ENCODE measurements around the gene GSKIP. TPM values are rescaled to one million over a fixed set of nuclear protein-coding genes. Genes with fewer than 3 reads are reported as not detected.

Gene GSKIP
- total RNA-seq, 2 donors from 2014 or later = 43.7 to 44.4 TPM

DNA sequence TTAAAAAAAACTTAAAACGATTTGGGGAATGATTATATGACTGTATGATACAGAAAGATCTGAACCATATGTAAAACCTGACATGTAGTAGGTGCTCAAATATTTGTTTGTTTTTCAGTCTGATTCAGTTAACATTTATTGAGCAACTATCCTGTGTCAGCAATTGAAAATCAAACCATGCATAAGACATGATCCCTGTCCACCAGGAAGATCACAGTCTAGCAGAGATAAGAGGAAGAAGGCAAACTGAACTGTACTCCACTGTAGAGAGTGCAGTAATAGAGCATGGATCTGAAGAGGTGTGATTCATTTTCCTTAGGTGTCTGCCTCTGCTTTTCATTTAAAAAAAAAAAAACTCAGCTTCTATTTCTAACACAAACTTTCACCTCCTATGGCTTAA is 20.7 kb downstream of the GSKIP start:
- WGBS, 2 experiments (ENCODE audit: insufficient coverage in 1 of 2, insufficient read length in 1 of 2) = 80 to 83% methylated on average over 1 of the region's 1 CpG
- Mint-ChIP-seq H3K36me3 (ENCODE audit: low read depth) (peaks cover 31% of the 10 kb centered on the region), H3K27me3 (ENCODE audit: insufficient read depth) (no peaks in the 10 kb centered on the region), H3K27ac (no peak overlapping the region), H3K4me1 (no peaks in the 10 kb centered on the region), H3K4me3 (no peak overlapping the region), H3K9me3 (no peaks in the 10 kb centered on the region)
- DNase-seq = no peak
- Histone ChIP-seq H3K9me3 (ENCODE audit: control insufficient read depth, low read length) (no peaks in the 10 kb centered on the region), H3K27ac (ENCODE audit: low read depth, low read length) (no peak overlapping the region), H3K4me1 (ENCODE audit: control insufficient read depth, insufficient read depth, low read length) (no peaks in the 10 kb centered on the region), H3K36me3 (ENCODE audit: control insufficient read depth, insufficient read depth, low read length) (peaks cover 65% of the 10 kb centered on the region), H3K27me3 (ENCODE audit: control insufficient read depth, insufficient read depth, low read length, poor library complexity, severe bottlenecking) (no peaks in the 10 kb centered on the region), H3K4me3 (ENCODE audit: low read length) (no peak overlapping the region), H3K9ac (ENCODE audit: extremely low read depth, low read length, poor library complexity, severe bottlenecking) (no peak overlapping the region)
- TF ChIP-seq, protein P1, sequence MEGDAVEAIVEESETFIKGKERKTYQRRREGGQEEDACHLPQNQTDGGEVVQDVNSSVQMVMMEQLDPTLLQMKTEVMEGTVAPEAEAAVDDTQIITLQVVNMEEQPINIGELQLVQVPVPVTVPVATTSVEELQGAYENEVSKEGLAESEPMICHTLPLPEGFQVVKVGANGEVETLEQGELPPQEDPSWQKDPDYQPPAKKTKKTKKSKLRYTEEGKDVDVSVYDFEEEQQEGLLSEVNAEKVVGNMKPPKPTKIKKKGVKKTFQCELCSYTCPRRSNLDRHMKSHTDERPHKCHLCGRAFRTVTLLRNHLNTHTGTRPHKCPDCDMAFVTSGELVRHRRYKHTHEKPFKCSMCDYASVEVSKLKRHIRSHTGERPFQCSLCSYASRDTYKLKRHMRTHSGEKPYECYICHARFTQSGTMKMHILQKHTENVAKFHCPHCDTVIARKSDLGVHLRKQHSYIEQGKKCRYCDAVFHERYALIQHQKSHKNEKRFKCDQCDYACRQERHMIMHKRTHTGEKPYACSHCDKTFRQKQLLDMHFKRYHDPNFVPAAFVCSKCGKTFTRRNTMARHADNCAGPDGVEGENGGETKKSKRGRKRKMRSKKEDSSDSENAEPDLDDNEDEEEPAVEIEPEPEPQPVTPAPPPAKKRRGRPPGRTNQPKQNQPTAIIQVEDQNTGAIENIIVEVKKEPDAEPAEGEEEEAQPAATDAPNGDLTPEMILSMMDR (conservative IDR thresholded peaks at IDR 0.05) = no peak

GRCh38 chr14:96384740-96385139 is 21.4 kb downstream of the GSKIP start:
- Histone ChIP-seq H3K4me1 (ENCODE audit: control insufficient read depth, insufficient read depth, low read length) (no peaks in the 10 kb centered on the region), H3K4me3 (ENCODE audit: low read length) (no peak overlapping the region), H3K36me3 (ENCODE audit: control insufficient read depth, insufficient read depth, low read length) (peaks cover 65% of the 10 kb centered on the region), H3K27me3 (ENCODE audit: control insufficient read depth, insufficient read depth, low read length, poor library complexity, severe bottlenecking) (no peaks in the 10 kb centered on the region), H3K9me3 (ENCODE audit: control insufficient read depth, low read length) (no peaks in the 10 kb centered on the region), H3K9ac (ENCODE audit: extremely low read depth, low read length, poor library complexity, severe bottlenecking) (no peak overlapping the region), H3K27ac (ENCODE audit: low read depth, low read length) (no peak overlapping the region)
- peaks cover 31% of the 10 kb centered on the region for H3K36me3 Mint-ChIP-seq (ENCODE audit: low read depth)
- no peaks in the 10 kb centered on the region for H3K4me1 Mint-ChIP-seq
- H3K4me3 Mint-ChIP-seq = no peak overlapping the region
- H3K27ac Mint-ChIP-seq = no peak overlapping the region
- H3K27me3 Mint-ChIP-seq (ENCODE audit: insufficient read depth) = peaks cover 5% of the 10 kb centered on the region
- TF ChIP-seq, protein P1 (conservative IDR thresholded peaks at IDR 0.05) = no peak
- DNase-seq = no peak
- no CpG with 5 or more reads among the region's 1 CpG for WGBS, 2 experiments (ENCODE audit: insufficient coverage in 1 of 2, insufficient read length in 1 of 2)
- no peaks in the 10 kb centered on the region for H3K9me3 Mint-ChIP-seq

- Histone ChIP-seq H3K27ac (ENCODE audit: low read depth, low read length) (no peak overlapping the region), H3K9me3 (ENCODE audit: control insufficient read depth, low read length) (no peaks in the 10 kb centered on the region), H3K9ac (ENCODE audit: extremely low read depth, low read length, poor library complexity, severe bottlenecking) (no peak overlapping the region), H3K27me3 (ENCODE audit: control insufficient read depth, insufficient read depth, low read length, poor library complexity, severe bottlenecking) (peaks cover 6% of the 10 kb centered on the region), H3K4me1 (ENCODE audit: control insufficient read depth, insufficient read depth, low read length) (no peaks in the 10 kb centered on the region), H3K36me3 (ENCODE audit: control insufficient read depth, insufficient read depth, low read length) (peaks cover 61% of the 10 kb centered on the region), H3K4me3 (ENCODE audit: low read length) (no peak overlapping the region)
- 92 to 100% methylated on average over 3 of the region's 3 CpGs for WGBS, 2 experiments (ENCODE audit: insufficient coverage in 1 of 2, insufficient read length in 1 of 2)
- TF ChIP-seq, protein P1 (conservative IDR thresholded peaks at IDR 0.05) = no peak
- Mint-ChIP-seq H3K27ac (no peak overlapping the region), H3K9me3 (no peaks in the 10 kb centered on the region), H3K4me1 (no peaks in the 10 kb centered on the region), H3K4me3 (no peak overlapping the region), H3K36me3 (ENCODE audit: low read depth) (peaks cover 31% of the 10 kb centered on the region), H3K27me3 (ENCODE audit: insufficient read depth) (peaks cover 11% of the 10 kb centered on the region)
- DNase-seq = no peak
These were observed 22.1 kb downstream of the GSKIP start for GRCh38 chr14:96385385-96385784.
